Embryonic facial prominence (tissue), 1 donor: ENCODE data around the gene PPIC.

Experiments
- DNase-seq: peaks from one replicate; pipeline ENCODE4 v3.0.0-alpha.2; 2016; ENCODE audit errors: extremely low spot score

PPIC gene

DNA sequence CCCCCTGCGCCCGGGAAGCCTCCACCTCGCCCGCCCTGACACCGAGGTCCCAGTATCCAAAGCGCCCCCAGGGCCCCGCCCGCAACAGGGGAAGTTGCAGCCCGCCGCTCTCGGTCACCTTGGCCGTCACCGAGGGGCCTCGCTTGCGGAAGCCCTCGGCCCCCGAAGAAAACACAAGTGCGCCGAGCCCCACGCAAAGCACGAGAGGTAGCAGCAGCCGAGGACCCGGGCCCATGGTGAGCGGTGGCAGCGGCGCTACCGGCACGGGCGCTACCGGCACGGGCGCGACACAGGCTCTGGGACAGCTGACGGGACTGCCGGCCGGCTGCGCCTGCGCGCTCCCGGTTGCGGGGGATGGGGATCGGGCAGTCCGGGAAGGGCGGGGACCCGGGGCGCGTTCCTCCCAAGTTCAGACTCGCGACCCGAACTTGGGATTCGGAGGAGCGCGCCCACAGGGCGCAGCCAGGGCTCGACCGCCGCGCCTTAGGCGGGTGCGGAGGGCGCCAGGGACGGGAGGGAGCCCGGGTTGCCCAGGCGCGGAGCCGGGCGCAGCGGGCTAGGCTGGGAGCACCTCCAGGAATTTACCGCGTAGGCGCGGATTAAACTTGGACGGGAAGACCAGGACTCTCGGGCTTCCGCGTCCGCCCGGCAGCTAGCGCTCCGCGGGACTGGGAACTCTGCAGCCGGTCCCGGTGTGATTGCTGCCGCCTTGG lies at the start of gene PPIC:
Gene PPIC (minus strand): TSS at position 335 of the 713 bp plus-strand sequence. CDS start 100 bp downstream, at position 235.
- no peak for DNase-seq

- DNase-seq = no peak
These were observed 49.2 kb upstream of the PPIC start for GRCh38 chr5:123085638-123086286.

DNA sequence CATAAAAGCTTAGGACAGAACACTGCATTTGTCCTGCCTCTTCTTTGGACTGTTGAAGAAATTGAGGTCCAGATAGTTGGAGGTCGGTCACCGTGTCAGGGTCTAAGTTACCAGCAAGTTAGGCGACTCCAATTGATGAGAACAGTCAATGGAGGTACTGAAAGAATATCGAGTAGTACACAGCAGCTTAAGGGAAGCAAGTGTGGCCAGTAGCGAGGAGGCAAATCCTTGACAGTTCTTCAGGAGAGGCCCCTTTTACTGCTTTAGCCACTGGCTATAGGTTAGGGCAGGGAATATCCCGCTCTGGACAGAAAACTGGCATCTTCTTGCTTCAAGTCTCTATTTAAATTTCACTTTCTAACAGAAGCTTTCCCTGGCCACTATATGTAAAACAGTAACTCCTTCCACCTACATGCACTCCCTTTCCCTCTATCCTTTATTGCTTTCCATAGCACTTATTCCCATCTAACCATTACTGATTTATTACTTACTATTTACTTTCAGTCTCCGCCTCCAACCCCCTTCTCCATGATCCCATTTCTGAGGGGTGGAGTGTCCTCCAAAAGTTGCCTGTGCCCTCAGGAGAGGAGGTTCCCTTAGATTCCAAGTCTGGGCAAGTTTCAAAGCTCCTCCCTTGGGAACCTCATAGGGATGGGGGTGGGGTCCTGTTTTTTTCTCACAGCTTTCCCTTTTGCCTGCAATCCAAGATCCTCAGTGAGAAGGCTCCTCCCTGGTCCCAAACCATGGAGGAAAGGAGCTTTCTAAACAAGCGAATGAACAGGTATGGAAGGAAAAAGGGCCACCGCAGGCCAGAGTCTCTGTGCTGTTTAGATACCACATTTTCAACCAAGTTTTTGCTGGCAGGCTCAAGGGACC lies 48.4 kb upstream of the PPIC start:
- no peak for DNase-seq

- DNase-seq = no peak
These were observed 46.8 kb upstream of the PPIC start for GRCh38 chr5:123083298-123083697.

DNA sequence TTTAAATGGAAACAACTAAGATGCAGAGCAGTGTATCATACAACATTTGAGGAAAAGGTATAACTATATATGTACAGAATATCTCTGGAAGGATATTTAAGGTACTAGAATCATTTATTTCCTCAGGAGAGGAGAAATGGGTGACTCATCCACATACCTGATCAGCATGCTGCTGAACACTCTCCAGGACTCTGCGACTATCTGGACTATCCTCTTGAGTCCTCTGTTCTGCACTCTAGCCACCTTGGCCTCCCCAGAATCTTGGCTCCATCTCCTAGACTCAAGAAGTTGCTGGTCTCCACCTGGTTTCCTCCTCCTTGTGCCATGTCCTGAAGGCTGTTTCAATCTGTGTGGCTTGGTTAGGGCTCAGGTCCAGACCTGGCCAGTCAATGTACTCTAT lies 43.7 kb upstream of the PPIC start:
- DNase-seq = no peak

DNA sequence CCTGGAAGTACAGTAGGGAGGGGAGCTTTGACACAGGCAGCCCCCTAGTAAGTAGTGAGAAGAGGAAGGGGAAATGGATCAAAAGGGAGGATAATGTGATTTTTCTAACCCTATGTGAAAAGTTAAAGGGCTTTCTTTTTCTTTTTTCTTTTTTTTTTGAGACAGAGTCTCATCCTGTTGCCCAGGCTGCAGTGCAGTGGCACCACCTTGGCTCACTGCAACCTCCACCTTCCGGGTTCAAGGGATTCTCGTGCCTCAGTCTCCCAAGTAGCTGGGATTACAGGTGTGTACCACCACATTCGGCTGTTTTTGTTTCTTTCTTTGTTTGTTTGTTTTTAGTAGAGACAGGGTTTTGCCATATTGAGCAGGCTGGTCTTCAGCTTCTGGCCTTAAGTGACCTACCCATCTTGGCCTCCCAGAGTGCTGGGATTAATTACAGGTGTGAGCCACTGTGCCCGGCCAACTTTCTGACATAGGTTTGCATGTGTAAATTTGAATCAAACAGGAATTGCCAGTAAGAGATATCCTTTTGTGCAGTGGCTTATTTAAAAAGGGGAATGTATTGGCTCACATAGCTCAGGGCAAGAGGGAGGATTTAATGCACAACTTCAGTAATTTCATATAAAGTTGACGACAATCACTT lies 39.1 kb upstream of the PPIC start:
- DNase-seq = no peak

DNA sequence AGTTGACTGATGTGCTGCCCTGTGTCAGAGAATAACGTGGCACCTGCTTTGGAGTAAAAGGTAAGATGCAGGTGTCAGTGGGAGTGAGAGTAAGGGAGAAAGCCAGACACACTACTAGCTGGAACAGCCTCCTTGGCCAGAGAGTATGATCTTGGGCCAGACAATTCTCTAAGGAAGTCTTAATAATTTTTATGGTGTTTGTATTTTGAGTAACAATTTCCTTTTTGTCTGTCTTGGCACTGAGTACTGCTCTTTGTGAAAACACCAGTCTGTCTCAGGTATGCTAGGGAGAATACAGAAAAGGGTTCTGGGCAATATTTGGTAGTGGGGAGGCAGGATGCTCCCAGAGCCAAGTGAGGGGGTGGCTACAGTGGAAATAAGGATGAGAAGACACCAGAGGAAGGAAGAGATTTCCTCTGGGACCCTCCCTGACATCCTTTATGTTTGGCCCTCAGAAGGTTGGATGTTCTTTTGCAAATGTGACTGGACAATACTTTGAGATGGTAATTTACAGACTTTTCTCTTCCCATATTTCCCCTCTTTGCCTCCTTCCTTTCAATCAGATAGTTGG lies 31.9 kb upstream of the PPIC start:
- no peak for DNase-seq

DNA sequence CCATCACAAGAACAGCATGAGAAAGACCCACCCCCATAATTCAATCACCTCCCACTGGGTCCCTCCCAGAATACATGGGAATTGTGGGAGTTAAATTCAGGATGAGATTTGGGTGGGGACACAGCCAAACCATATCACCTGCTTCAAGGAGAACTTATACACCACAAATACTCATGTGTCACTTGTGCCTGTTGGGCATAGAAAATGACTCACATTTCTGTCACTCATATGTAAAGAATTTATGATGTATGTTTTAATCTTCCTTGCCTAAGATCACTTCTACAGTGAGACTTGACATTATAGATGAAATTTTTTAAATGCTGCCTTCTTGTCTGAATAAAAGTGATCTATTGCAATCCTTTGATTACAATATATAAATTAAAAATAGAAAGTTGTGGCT lies 29.5 kb upstream of the PPIC start:
- no peak for DNase-seq

DNA sequence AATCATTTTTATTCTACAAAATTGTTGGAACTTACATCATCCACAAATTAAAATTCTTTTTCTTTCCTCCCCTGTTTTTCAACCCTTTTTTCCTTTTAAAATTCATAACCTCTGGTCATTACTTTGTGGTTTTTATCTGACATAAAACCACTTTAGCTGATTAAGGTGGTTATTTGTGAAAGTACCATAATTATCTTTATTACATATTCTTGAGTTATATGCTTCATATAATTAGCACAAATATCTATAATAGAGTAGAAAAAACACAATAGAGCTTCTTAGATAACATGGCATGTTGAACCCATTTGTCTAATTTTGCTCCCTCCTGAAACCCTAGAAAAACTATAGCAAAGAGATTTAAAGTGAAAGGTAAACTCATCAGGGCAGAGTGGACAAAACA lies 22.9 kb upstream of the PPIC start:
- DNase-seq = no peak

GRCh38 chr5:123051206-123051605 lies 14.7 kb upstream of the PPIC start:
- no peak for DNase-seq

DNA sequence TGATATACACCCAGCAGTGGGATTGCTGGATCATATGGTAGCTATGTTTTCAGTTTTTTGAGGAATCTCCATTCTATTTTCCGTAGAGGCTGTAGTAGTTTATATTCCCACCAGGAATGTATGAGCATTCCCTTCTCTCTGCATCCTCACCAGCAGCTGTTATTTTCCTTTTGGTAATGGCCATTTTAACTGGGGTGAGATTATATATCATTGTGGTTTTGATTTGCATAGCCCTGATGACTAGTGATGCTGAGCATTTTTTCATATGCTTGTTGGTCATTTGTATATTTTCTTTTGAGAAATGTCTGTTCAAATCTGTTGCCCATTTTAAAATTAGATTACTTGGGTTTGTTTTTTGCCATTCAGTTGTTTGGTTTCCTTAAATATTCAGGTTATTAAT lies 11.2 kb upstream of the PPIC start:
- DNase-seq = no peak

GRCh38 chr5:123046222-123046621 lies 9.7 kb upstream of the PPIC start:
- no peak for DNase-seq

GRCh38 chr5:123044926-123045617 lies 8.5 kb upstream of the PPIC start:
- no peak for DNase-seq

DNA sequence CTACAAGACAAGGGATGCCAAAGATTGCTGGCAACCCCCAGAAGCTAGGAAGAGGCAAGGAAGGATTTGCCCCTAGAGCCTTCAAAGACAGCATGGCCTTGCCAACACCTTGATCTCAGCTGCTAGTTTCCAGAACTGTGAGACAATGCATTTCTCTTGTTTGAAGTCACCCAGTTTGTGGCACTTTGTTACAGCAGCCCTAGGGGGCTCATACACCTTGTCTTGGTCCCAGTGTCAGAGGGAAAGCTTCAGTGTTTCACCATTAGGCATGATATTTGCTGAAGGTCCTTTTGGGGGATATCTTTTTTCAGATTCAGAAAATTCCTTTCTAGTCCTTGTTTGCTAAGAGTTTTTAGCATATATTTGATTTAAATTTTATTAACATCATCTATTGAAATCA lies 3.1 kb upstream of the PPIC start:
- no peak for DNase-seq

- no peak for DNase-seq
These were observed 536 bp upstream of the PPIC start for GRCh38 chr5:123037104-123037418.

DNA sequence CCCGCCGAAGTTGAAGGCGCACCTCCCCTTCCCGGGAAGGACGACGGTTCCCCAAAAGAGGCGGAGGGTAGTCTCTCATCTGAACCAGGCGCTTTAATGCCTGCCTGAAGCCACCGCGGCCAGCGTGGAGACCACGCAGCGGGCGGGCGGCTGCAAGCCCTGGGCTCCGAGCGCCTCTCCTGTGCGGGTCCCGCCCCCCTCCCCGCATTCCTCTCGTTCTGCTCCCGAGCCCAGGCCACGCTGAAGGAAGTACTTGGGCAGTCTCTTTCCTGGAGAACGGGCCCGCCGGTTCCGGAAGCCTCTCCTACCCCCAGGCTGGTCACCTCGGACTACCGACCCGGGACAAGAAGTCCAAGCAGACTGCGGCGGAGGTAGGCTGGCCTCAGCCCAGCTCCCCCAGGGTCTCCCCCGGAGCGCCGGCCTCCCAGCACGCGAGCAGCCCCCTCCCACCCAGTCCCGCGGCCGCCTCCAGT lies 571 bp downstream of the PPIC start:
- no peak for DNase-seq

DNA sequence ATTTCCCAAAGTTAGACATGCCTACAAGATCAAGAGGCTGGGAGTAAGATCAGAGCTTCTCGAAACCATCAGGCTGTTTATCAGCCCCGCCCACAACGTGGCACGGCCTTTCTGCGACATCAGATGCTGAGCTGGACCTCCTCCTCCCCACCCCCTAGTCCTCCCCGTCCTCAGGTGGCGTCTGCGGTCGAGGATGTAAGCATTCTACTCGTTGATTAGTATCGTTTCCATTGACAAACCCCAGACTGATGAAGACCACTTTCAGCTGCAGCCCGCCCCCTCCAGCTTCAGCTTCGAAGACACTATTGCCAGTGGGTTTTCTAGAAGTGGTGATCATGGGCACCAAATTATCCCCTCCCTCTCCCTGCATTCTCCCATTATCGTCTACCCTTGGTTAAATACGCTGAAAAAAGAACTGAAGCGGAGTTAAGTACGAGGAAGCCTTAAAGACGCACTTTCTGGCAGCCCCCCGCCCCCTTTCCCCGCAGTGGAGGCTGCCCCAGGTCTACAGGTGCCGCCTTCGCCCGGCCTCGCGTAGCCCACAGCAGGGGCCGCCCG lies 1.1 kb downstream of the PPIC start:
- DNase-seq = no peak

DNA sequence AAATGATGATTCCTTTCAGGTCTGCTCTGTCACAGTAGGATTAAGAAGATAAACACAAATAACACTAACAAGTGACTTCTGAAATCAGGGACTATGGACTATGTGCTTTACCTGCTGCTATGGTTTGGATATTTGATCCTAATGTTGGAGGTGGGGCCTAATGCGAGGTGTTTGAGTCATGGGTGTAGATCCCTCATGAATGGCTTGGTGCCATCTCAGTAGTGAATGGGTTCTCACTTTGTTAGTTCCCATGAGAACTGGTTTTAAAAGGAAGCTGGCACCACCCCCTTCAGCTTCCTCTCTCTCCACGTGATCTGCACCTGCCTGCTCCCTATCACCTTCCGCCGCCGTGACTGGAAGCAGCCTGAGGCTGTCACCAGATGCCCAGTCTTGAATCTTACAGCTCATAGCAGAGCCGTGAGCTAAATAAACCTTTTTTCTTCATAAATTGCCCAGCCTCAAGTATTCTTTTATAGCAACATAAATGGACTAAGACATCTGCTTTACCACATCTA lies 3.3 kb downstream of the PPIC start:
- no peak for DNase-seq

GRCh38 chr5:123028222-123028621 lies 8.3 kb downstream of the PPIC start:
- no peak for DNase-seq

GRCh38 chr5:123014689-123015088 lies 21.8 kb downstream of the PPIC start:
- DNase-seq = no peak

DNA sequence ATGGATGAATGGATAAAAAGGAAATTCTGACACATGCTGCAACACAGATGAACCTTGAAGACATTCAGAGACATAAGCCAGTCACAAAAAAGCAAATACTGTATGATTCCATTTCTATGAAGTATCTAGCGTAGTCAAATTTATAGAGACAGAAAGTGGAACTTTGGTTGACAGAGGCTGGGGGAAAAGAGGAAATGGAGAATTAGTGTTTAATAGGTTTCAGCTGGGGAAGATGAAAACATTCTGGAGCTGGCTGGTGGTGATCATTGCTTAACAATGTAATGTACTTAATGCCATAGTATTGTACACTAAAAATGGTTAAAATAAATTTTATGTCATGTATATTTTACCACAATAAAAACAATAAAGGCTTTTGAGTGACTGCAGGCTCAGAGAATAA lies 24.2 kb downstream of the PPIC start:
- DNase-seq = no peak
